T-cell (primary cell): ENCODE measurements around the gene CRY1. TPM values are rescaled to one million over a fixed set of nuclear protein-coding genes. Genes with fewer than 3 reads are reported as not detected.

ENCODE experiments used
- ATAC-seq, 4 experiments: fragments of 200-7000 bp in 3 of 4; fragments of 150-1000 bp in 1 of 4; cut with Tn5 transposase; replicated peaks in 1 of 4; 1 replicate in 3 of 4; 2 replicates in 1 of 4; pipeline ENCODE4 v1.10.0; 2021; ENCODE audit warnings: moderate library complexity in 3 of 4, mild to moderate bottlenecking in 2 of 4, moderate number of reproducible peaks in 1 of 4
- CTCF ChIA-PET, 2 donors: fragments of 300-600 bp; sonication (Branson Sonifier 250); formaldehyde crosslinking; loops; one replicate each; lab custom pipeline; 2022; ENCODE audit warnings: antibody characterized with exemption in 2 of 2; lab: Charles Lee
- POLR2A ChIA-PET, 2 donors: fragments of 300-600 bp; sonication (Branson Sonifier 250); formaldehyde crosslinking; loops; one replicate each; lab custom pipeline; 2022; ENCODE audit warnings: antibody characterized with exemption in 2 of 2; lab: Charles Lee
- DNase-seq, 35 experiments: peaks; one replicate each; pipeline versions ENCODE4 v3.0.0 to v3.0.0-alpha.2; 2013 to 2023
- H3K27ac ChIP-seq: one replicate; pipeline ENCODE4 v1.5.1; 2013; ENCODE audit warnings: low read length
- H3K27me3 ChIP-seq, 2 experiments: replicated peaks in 1 of 2; 1 replicate in 1 of 2; 2 replicates in 1 of 2; pipeline versions ENCODE4 v1.6.1 to v1.7.0; 2013; ENCODE audit warnings: low read length in 1 of 2, mixed read lengths in 1 of 2; ENCODE audit not compliant: control insufficient read depth in 2 of 2, insufficient read depth in 2 of 2; ENCODE audit errors: extremely low read depth in 1 of 2
- H3K36me3 ChIP-seq, 2 donors: 1 replicate in 1 of 2; 2 replicates in 1 of 2; pipeline versions ENCODE4 v1.6.1 to v1.7.0; 2013; ENCODE audit warnings: low read length in 1 of 2; ENCODE audit not compliant: control insufficient read depth in 2 of 2, insufficient read depth in 1 of 2; ENCODE audit errors: extremely low read depth in 1 of 2
- H3K4me1 ChIP-seq, 2 experiments: 1 replicate in 1 of 2; 2 replicates in 1 of 2; pipeline versions ENCODE4 v1.6.1 to v1.7.0; 2013; ENCODE audit warnings: low read length in 2 of 2, mixed read lengths in 1 of 2; ENCODE audit not compliant: insufficient read depth in 2 of 2, control insufficient read depth in 1 of 2; ENCODE audit errors: extremely low read depth in 1 of 2
- H3K4me3 ChIP-seq, 2 donors: 1 replicate in 1 of 2; 2 replicates in 1 of 2; pipeline versions ENCODE4 v1.5.1 to v1.7.0; 2013; ENCODE audit warnings: mild to moderate bottlenecking in 2 of 2, low read length in 1 of 2, moderate library complexity in 1 of 2; ENCODE audit not compliant: control insufficient read depth in 1 of 2; ENCODE audit errors: extremely low read depth in 1 of 2
- H3K9me3 ChIP-seq: 2 replicates; pipeline ENCODE4 v1.7.0; 2013
- H3K27ac Mint-ChIP-seq, 2 donors: one replicate each; pipeline ENCODE4 v1.8.0; 2020 to 2021; ENCODE audit warnings: mild to moderate bottlenecking in 2 of 2, mixed read lengths in 2 of 2
- H3K27me3 Mint-ChIP-seq, 2 donors: one replicate each; pipeline ENCODE4 v1.8.0; 2021 to 2022; ENCODE audit warnings: mixed read lengths in 2 of 2
- H3K36me3 Mint-ChIP-seq: one replicate; pipeline ENCODE4 v1.8.0; 2021; ENCODE audit warnings: mixed read lengths
- H3K4me1 Mint-ChIP-seq, 3 donors: one replicate each; pipeline ENCODE4 v1.8.0; 2020 to 2022; ENCODE audit warnings: mixed read lengths in 3 of 3, mild to moderate bottlenecking in 1 of 3
- H3K4me3 Mint-ChIP-seq, 3 donors: one replicate each; pipeline ENCODE4 v1.8.0; 2020 to 2022; ENCODE audit warnings: mild to moderate bottlenecking in 3 of 3, mixed read lengths in 3 of 3, moderate library complexity in 3 of 3
- H3K9me3 Mint-ChIP-seq, 3 donors: one replicate each; pipeline ENCODE4 v1.8.0; 2020 to 2022; ENCODE audit warnings: mixed read lengths in 3 of 3
- WGBS: methylation state at CpG from one replicate; pipeline ENCODE4 v1.1.5; 2013; ENCODE audit warnings: missing lambda C conversion rate; ENCODE audit not compliant: insufficient coverage; 5-methylcytosine and 5-hydroxymethylcytosine counted together
- total RNA-seq, 35 experiments: library from RNA in 6 of 35; stranded (reverse) in 6 of 35; fragments of 120-200 nt in 1 of 35; gene quantifications; one replicate each; pipeline versions ENCODE4 v1.2.1 to v1.2.4 and lab custom pipeline; 2013 to 2026

The CRY1 gene
- total RNA-seq, 5 donors from 2014 or later (not counting 1 experiment from before 2014, with no cell fraction given): 31.4 to 58.1 (median 35.9) TPM

DNA sequence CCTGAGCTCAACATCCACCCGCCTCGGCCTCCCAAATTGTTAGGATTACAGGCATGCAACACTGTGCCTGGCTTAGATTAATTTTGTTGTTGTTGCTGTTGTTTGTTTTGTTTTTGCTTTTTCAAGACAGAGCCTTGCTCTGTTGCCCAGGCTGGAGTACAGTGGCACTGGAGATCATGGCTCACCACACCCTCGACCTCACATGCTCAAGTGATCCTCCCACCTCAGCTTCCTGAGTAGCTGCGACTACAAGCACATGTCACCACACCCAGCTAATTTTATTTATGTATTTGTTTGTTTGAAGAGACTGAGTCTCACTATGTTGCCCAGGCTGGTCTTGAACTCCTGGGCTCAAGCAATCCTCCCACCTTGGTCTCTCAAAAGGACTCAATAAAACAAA, 26.7 kb downstream of the CRY1 start:
- ATAC-seq (no peak), DNase-seq (no peak)
- no peaks in the 10 kb centered on the region for H3K27me3 ChIP-seq
- Mint-ChIP-seq H3K4me3 (no peak overlapping the region), H3K36me3 (peaks cover 29% of the 10 kb centered on the region), H3K27ac (no peak overlapping the region), H3K9me3 (peaks cover 5 to 20% (median 13%) of the 10 kb centered on the region in 3 donors), H3K4me1 (peaks cover 6 to 19% (median 11%) of the 10 kb centered on the region in 3 donors), H3K27me3 (no peaks in the 10 kb centered on the region)
- 100% methylated on average over 2 of the region's 4 CpGs for WGBS
- no peaks in the 10 kb centered on the region for H3K9me3 ChIP-seq
- H3K4me1 ChIP-seq: peaks cover 0 to 8% of the 10 kb centered on the region in 2 experiments
- ChIA-PET POLR2A (interaction anchor here in 1 of 2 donors (0.9 kb wide), 1 partner anchor 34 kb away, joined by 4 read pairs; no protein-coding TSS in a partner anchor), CTCF (interaction anchor here in 1 of 2 donors (0.7 kb wide), 1 partner anchor 34 kb away, joined by 3 read pairs; no protein-coding TSS in a partner anchor)
- no peak overlapping the region for H3K4me3 ChIP-seq
- no peak overlapping the region for H3K27ac ChIP-seq
- H3K36me3 ChIP-seq: no peaks in the 10 kb centered on the region

GRCh38 chr12:107064687-107065086, 28.7 kb downstream of the CRY1 start:
- H3K27me3 ChIP-seq: no peaks in the 10 kb centered on the region
- no peak overlapping the region for H3K27ac ChIP-seq
- no peak for ATAC-seq
- no peak overlapping the region for H3K4me3 Mint-ChIP-seq
- POLR2A ChIA-PET: no interaction called here
- no peak overlapping the region for H3K4me3 ChIP-seq
- CTCF ChIA-PET: interaction anchor here in 1 of 2 donors (0.7 kb wide), 1 partner anchor 14 kb away, joined by 3 read pairs; no protein-coding TSS in a partner anchor
- H3K27me3 Mint-ChIP-seq: no peaks in the 10 kb centered on the region
- peaks cover 29% of the 10 kb centered on the region for H3K36me3 Mint-ChIP-seq
- no peaks in the 10 kb centered on the region for H3K9me3 ChIP-seq
- H3K27ac Mint-ChIP-seq: no peak overlapping the region
- H3K4me1 Mint-ChIP-seq: peaks cover 11 to 18% (median 11%) of the 10 kb centered on the region in 3 donors
- DNase-seq: no peak
- peaks cover 5 to 20% (median 13%) of the 10 kb centered on the region in 3 donors for H3K9me3 Mint-ChIP-seq
- no peaks in the 10 kb centered on the region for H3K36me3 ChIP-seq
- H3K4me1 ChIP-seq: peaks cover 0 to 8% of the 10 kb centered on the region in 2 experiments

DNA sequence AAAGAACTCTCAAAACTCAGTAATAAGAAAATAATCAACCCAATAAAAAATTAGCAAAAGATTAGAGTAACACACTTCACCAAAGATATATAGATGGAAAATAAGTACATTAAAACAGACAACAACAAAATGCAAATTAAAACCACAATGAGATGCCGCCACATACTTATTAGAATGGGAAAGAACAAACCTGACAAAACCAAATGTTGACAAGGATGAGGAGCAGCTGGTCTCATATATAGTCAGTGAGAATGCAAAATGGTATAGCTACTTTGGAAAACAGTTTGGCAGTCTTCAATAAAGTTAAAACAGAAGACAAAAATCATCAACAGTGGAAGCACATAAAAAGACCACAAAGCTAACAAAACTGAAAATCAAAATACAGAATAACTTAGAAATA, 29.1 kb downstream of the CRY1 start:
- peaks cover 11 to 18% (median 11%) of the 10 kb centered on the region in 3 donors for H3K4me1 Mint-ChIP-seq
- no CpG with 5 or more reads among the region's 1 CpG for WGBS
- peaks cover 0 to 8% of the 10 kb centered on the region in 2 experiments for H3K4me1 ChIP-seq
- POLR2A ChIA-PET: no interaction called here
- no peaks in the 10 kb centered on the region for H3K9me3 ChIP-seq
- H3K27ac Mint-ChIP-seq: no peak overlapping the region
- no peak overlapping the region for H3K4me3 ChIP-seq
- peaks cover 5 to 20% (median 13%) of the 10 kb centered on the region in 3 donors for H3K9me3 Mint-ChIP-seq
- ATAC-seq: no peak
- no peaks in the 10 kb centered on the region for H3K36me3 ChIP-seq
- H3K27ac ChIP-seq: no peak overlapping the region
- no peaks in the 10 kb centered on the region for H3K27me3 ChIP-seq
- peaks cover 29% of the 10 kb centered on the region for H3K36me3 Mint-ChIP-seq
- H3K27me3 Mint-ChIP-seq: no peaks in the 10 kb centered on the region
- CTCF ChIA-PET: no interaction called here
- DNase-seq: no peak
- no peak overlapping the region for H3K4me3 Mint-ChIP-seq

- POLR2A ChIA-PET: interaction anchor here in 1 of 2 donors (0.6 kb wide), 1 partner anchor 56 kb away, joined by 3 read pairs; no protein-coding TSS in a partner anchor
- no peak for DNase-seq
- H3K4me3 ChIP-seq: no peak overlapping the region
- Mint-ChIP-seq H3K9me3 (peaks cover 0 to 6% (median 6%) of the 10 kb centered on the region in 3 donors), H3K4me1 (peaks cover 14 to 25% (median 14%) of the 10 kb centered on the region in 3 donors), H3K27ac (no peak overlapping the region), H3K27me3 (no peaks in the 10 kb centered on the region), H3K4me3 (no peak overlapping the region), H3K36me3 (peaks cover 6% of the 10 kb centered on the region)
- no peaks in the 10 kb centered on the region for H3K9me3 ChIP-seq
- ATAC-seq: no peak
- CTCF ChIA-PET: interaction anchor here in 1 of 2 donors (0.5 kb wide), 1 partner anchor 71 kb away, joined by 4 read pairs; no protein-coding TSS in a partner anchor
- no peaks in the 10 kb centered on the region for H3K27me3 ChIP-seq
- WGBS: no CpG with 5 or more reads among the region's 2 CpGs
- no peak overlapping the region for H3K27ac ChIP-seq
- no peaks in the 10 kb centered on the region for H3K4me1 ChIP-seq
- no peaks in the 10 kb centered on the region for H3K36me3 ChIP-seq
Measured at GRCh38 chr12:107058190-107058589, 35.2 kb downstream of the CRY1 start.

DNA sequence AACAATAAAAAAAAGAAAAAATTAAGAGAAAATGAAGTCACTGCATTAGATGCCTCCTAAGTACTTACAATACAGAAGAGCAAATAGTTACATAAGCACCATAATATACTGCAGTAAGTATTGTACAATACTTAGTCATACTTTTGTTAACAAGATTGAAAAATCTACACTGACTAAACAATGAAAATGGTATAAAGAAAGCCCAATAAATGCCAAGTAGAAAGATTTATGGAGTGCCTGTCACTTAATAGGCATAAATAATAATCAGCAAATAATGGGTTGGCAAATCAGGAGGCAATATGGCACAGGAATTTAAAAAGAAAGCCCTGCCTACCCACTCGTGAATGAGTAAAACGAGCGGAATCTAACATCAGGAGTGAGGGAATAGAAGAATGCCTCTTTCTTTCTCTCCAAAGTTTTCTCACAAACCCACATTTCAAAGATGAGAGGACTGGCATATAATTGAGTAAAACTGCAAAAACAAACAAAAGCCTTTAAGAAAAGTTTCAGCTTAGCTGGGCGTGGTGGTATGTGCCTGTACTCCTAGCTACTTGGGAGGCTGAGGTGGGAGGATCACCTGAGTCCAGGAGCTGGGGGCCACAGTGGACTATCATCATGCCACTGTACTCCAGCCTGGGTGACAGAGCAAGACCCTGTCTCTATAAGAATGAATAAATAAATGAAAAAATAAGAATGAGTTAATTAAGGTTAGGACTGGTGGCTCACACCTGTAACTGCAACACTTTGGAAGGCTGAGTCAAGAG, 36.1 kb downstream of the CRY1 start:
- ATAC-seq (no peak), DNase-seq (no peak)
- Mint-ChIP-seq H3K27ac (peak overlapping the region in 1 of 2 donors; percentile 22), H3K27me3 (no peaks in the 10 kb centered on the region), H3K4me1 (peaks cover 14 to 25% (median 14%) of the 10 kb centered on the region in 3 donors), H3K9me3 (peaks cover 7 to 14% (median 13%) of the 10 kb centered on the region in 3 donors), H3K4me3 (no peak overlapping the region), H3K36me3 (peaks cover 14% of the 10 kb centered on the region)
- no peak overlapping the region for H3K4me3 ChIP-seq
- no peaks in the 10 kb centered on the region for H3K9me3 ChIP-seq
- H3K4me1 ChIP-seq: no peaks in the 10 kb centered on the region
- WGBS: no CpG with 5 or more reads among the region's 4 CpGs
- H3K36me3 ChIP-seq: no peaks in the 10 kb centered on the region
- H3K27ac ChIP-seq: no peak overlapping the region
- CTCF ChIA-PET: interaction anchor here in 1 of 2 donors (0.6 kb wide), 1 partner anchor 611 kb away, joined by 4 read pairs; no protein-coding TSS in a partner anchor
- H3K27me3 ChIP-seq: no peaks in the 10 kb centered on the region
- POLR2A ChIA-PET: no interaction called here

DNA sequence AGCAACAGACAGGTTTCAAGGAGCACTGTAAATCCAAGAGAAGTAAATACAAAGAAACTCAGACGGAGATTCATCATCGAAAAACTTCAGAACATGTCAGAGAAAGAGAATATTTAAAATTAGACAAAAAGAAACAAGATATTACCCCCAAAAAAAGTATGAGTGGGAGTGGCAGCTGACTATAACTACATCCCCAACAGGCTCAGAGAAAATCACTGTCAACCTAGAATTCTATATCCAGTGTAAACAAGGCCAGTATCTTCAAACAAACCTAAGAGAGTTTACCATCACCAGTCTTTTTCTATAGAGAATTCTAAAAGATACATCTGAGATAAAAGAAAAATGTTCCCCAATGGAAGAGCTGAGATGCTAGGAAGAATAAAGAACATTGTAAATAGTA, 39.6 kb downstream of the CRY1 start:
- Mint-ChIP-seq H3K36me3 (peaks cover 33% of the 10 kb centered on the region), H3K4me1 (peaks cover 21 to 32% (median 25%) of the 10 kb centered on the region in 3 donors), H3K27me3 (no peaks in the 10 kb centered on the region), H3K4me3 (no peak overlapping the region), H3K27ac (no peak overlapping the region), H3K9me3 (peaks cover 16 to 23% (median 20%) of the 10 kb centered on the region in 3 donors)
- ChIA-PET CTCF (interaction anchor here in 1 of 2 donors (0.5 to 0.6 kb wide), 2 partner anchors 22 to 64 kb away, joined by 4 to 6 read pairs; no protein-coding TSS in a partner anchor), POLR2A (interaction anchor here in 1 of 2 donors (0.6 kb wide), 1 partner anchor 32 kb away, joined by 3 read pairs; no protein-coding TSS in a partner anchor)
- Histone ChIP-seq H3K9me3 (peaks cover 3% of the 10 kb centered on the region), H3K4me1 (no peaks in the 10 kb centered on the region), H3K27me3 (no peaks in the 10 kb centered on the region), H3K4me3 (no peak overlapping the region), H3K27ac (no peak overlapping the region), H3K36me3 (no peaks in the 10 kb centered on the region)
- ATAC-seq (no peak), DNase-seq (no peak)
- no CpG with 5 or more reads among the region's 2 CpGs for WGBS
